H9 (cell line): ENCODE results near the gene BIVM. TPM values are rescaled to one million over a fixed set of nuclear protein-coding genes. Genes with fewer than 3 reads are reported as not detected.

Experiments used
- DNase-seq: peaks from one replicate; pipeline ENCODE4 v3.0.0-alpha.2; 2017
- H2AFZ ChIP-seq: one replicate; pipeline ENCODE4 v1.6.1; 2013; ENCODE audit warnings: mild to moderate bottlenecking, low read length, control low read depth, moderate library complexity
- H2AK5ac ChIP-seq: 2 replicates; pipeline ENCODE4 v1.6.1; 2013; ENCODE audit warnings: low read length, control low read depth, mixed read lengths; ENCODE audit not compliant: insufficient read length
- H2BK120ac ChIP-seq: one replicate; pipeline ENCODE4 v1.6.1; 2013; ENCODE audit warnings: low read depth, mild to moderate bottlenecking, low read length, control low read depth, inconsistent platforms; ENCODE audit not compliant: poor library complexity, severe bottlenecking
- H2BK12ac ChIP-seq: 2 replicates; pipeline ENCODE4 v1.6.1; 2013; ENCODE audit warnings: low read length, control low read depth, mixed read lengths, low read depth; ENCODE audit not compliant: insufficient read length
- H2BK15ac ChIP-seq: 2 replicates; pipeline ENCODE4 v1.6.1; 2013; ENCODE audit warnings: low read depth, low read length, control low read depth
- H2BK20ac ChIP-seq: one replicate; pipeline ENCODE4 v1.6.1; 2013; ENCODE audit warnings: low read depth, mild to moderate bottlenecking, low read length, control low read depth, inconsistent platforms; ENCODE audit not compliant: poor library complexity, severe bottlenecking
- H2BK5ac ChIP-seq: 2 replicates; pipeline ENCODE4 v1.6.1; 2013; ENCODE audit warnings: low read length, control low read depth, mixed read lengths; ENCODE audit not compliant: insufficient read length
- H3K14ac ChIP-seq: 2 replicates; pipeline ENCODE4 v1.6.1; 2013; ENCODE audit warnings: low read length, control low read depth; ENCODE audit not compliant: insufficient read depth
- H3K18ac ChIP-seq: 2 replicates; pipeline ENCODE4 v1.6.1; 2013; ENCODE audit warnings: low read depth, mild to moderate bottlenecking, mixed read lengths, low read length, control low read depth; ENCODE audit not compliant: insufficient read length
- H3K23ac ChIP-seq: 2 replicates; pipeline ENCODE4 v1.6.1; 2013; ENCODE audit warnings: low read length, control low read depth, mixed read lengths, low read depth; ENCODE audit not compliant: insufficient read length
- H3K23me2 ChIP-seq: 2 replicates; pipeline ENCODE4 v1.6.1; 2013; ENCODE audit warnings: low read depth, mild to moderate bottlenecking, mixed read lengths, low read length, control low read depth; ENCODE audit not compliant: insufficient read length, poor library complexity, severe bottlenecking
- H3K27ac ChIP-seq: 2 replicates; pipeline ENCODE4 v1.5.1; 2013; ENCODE audit warnings: low read length, control low read depth, mixed read lengths, low read depth; ENCODE audit not compliant: insufficient read length
- H3K27me3 ChIP-seq: 2 replicates; pipeline ENCODE4 v1.6.1; 2013; ENCODE audit warnings: low read length, control low read depth, inconsistent platforms; ENCODE audit not compliant: insufficient read depth
- H3K4ac ChIP-seq: 2 replicates; pipeline ENCODE4 v1.6.1; 2013; ENCODE audit warnings: low read depth, mild to moderate bottlenecking, control low read depth, inconsistent platforms, low read length, moderate library complexity
- H3K4me1 ChIP-seq: 2 replicates; pipeline ENCODE4 v1.6.1; 2013; ENCODE audit warnings: low read length, control low read depth, inconsistent platforms; ENCODE audit not compliant: insufficient read depth
- H3K4me2 ChIP-seq: 2 replicates; pipeline ENCODE4 v1.6.1; 2013; ENCODE audit warnings: low read length, control low read depth, mixed read lengths; ENCODE audit not compliant: insufficient read length, insufficient read depth
- H3K56ac ChIP-seq: 2 replicates; pipeline ENCODE4 v1.6.1; 2013; ENCODE audit warnings: low read depth, mild to moderate bottlenecking, mixed read lengths, low read length, control low read depth; ENCODE audit not compliant: insufficient read length
- H3K79me1 ChIP-seq: 2 replicates; pipeline ENCODE4 v1.6.1; 2013; ENCODE audit warnings: low read depth, mild to moderate bottlenecking, moderate library complexity, low read length, control low read depth, inconsistent platforms; ENCODE audit not compliant: insufficient read depth, poor library complexity, severe bottlenecking
- H3K79me2 ChIP-seq: 2 replicates; pipeline ENCODE4 v1.6.1; 2013; ENCODE audit warnings: low read length, control low read depth, inconsistent platforms; ENCODE audit not compliant: insufficient read depth
- H3K9ac ChIP-seq: 2 replicates; pipeline ENCODE4 v1.6.1; 2013; ENCODE audit warnings: low read length, control low read depth, mixed read lengths; ENCODE audit not compliant: insufficient read length; ENCODE audit errors: extremely low read depth
- H3K9me3 ChIP-seq: one replicate; pipeline ENCODE4 v1.6.1; 2013; ENCODE audit warnings: low read depth, low read length, inconsistent platforms; ENCODE audit not compliant: control insufficient read depth
- H3T11ph ChIP-seq: one replicate; pipeline ENCODE4 v1.6.1; 2013; ENCODE audit warnings: mild to moderate bottlenecking, low read length, control low read depth, inconsistent platforms
- H4K20me1 ChIP-seq: one replicate; pipeline ENCODE4 v1.6.1; 2013; ENCODE audit not compliant: control insufficient read depth, insufficient read length, insufficient read depth
- H4K5ac ChIP-seq: 2 replicates; pipeline ENCODE4 v1.6.1; 2013; ENCODE audit warnings: low read depth, mild to moderate bottlenecking, mixed read lengths, low read length, control low read depth; ENCODE audit not compliant: insufficient read length
- H4K8ac ChIP-seq: replicated peaks from 2 replicates; pipeline ENCODE4 v1.6.1; 2013; ENCODE audit warnings: low read length, control low read depth, mixed read lengths, low read depth; ENCODE audit not compliant: insufficient read length
- H4K91ac ChIP-seq: 2 replicates; pipeline ENCODE4 v1.6.1; 2013; ENCODE audit warnings: low read depth, mild to moderate bottlenecking, moderate library complexity, mixed read lengths, low read length, control low read depth; ENCODE audit not compliant: insufficient read length
- H3K27ac Mint-ChIP-seq, 3 experiments: 2 replicates in 2 of 3; 3 replicates in 1 of 3; pipeline ENCODE4 v1.8.0; 2020 to 2021; ENCODE audit warnings: mixed read lengths in 3 of 3, mild to moderate bottlenecking in 1 of 3, moderate library complexity in 1 of 3
- H3K27me3 Mint-ChIP-seq: 2 replicates; pipeline ENCODE4 v1.8.0; 2021; ENCODE audit warnings: low read depth, mild to moderate bottlenecking, moderate library complexity, mixed read lengths
- H3K36me3 Mint-ChIP-seq, 3 experiments: 2 replicates in 2 of 3; 3 replicates in 1 of 3; pipeline ENCODE4 v1.8.0; 2020 to 2021; ENCODE audit warnings: low read depth in 3 of 3, mixed read lengths in 3 of 3; ENCODE audit not compliant: insufficient read depth in 1 of 3
- H3K4me1 Mint-ChIP-seq, 2 experiments: 2 replicates each; pipeline ENCODE4 v1.8.0; 2020; ENCODE audit warnings: mixed read lengths in 2 of 2
- H3K4me3 Mint-ChIP-seq, 2 experiments: 2 replicates in 1 of 2; 3 replicates in 1 of 2; pipeline ENCODE4 v1.8.0; 2020 to 2021; ENCODE audit warnings: mild to moderate bottlenecking in 2 of 2, mixed read lengths in 2 of 2, moderate library complexity in 1 of 2
- H3K9me3 Mint-ChIP-seq, 2 experiments: 2 replicates in 1 of 2; 3 replicates in 1 of 2; pipeline ENCODE4 v1.8.0; 2020; ENCODE audit warnings: mild to moderate bottlenecking in 2 of 2, mixed read lengths in 2 of 2, moderate library complexity in 1 of 2
- WGBS: extraction: QIAGEN DNeasy Blood & Tissue Kit; methylation state at CpG from one replicate; pipeline ENCODE4 v1.1.7; 2013; ENCODE audit warnings: missing lambda C conversion rate, low lambda C conversion rate, mixed read lengths; ENCODE audit not compliant: insufficient read length; ENCODE audit errors: extremely low coverage; 5-methylcytosine and 5-hydroxymethylcytosine counted together
- total RNA-seq: library from RNA; stranded (reverse); gene quantifications from 2 replicates; pipeline ENCODE4 v1.2.1, GENCODE V29; 2021
- TF ChIP-seq, protein P1 (sequence below): fragments of 200-600 bp; sonication (generic); conservative IDR thresholded peaks from 3 replicates; pipeline ENCODE4 v1.8.0; 2021; ENCODE audit warnings: antibody characterized with exemption, mild to moderate bottlenecking

Gene BIVM
- total RNA-seq, 1 experiment from 2014 or later: 9.0 TPM

GRCh38 chr13:102856557-102856956, 57.6 kb downstream of the BIVM start:
- Mint-ChIP-seq H3K4me3 (no peak overlapping the region), H3K27me3 (no peaks in the 10 kb centered on the region), H3K9me3 (no peaks in the 10 kb centered on the region), H3K4me1 (no peaks in the 10 kb centered on the region), H3K36me3 (peaks cover 0 to 37% (median 31%) of the 10 kb centered on the region in 3 experiments; a peak in 6 of 7 replicates), H3K27ac (no peak overlapping the region)
- H3K4ac ChIP-seq: no peak overlapping the region
- no peak overlapping the region for H3K27ac ChIP-seq
- no peaks in the 10 kb centered on the region for H3K4me1 ChIP-seq
- no CpG with 5 or more reads among the region's 6 CpGs for WGBS
- no peak overlapping the region for H4K8ac ChIP-seq
- H4K20me1 ChIP-seq: no peaks in the 10 kb centered on the region
- H3K27me3 ChIP-seq: no peaks in the 10 kb centered on the region
- no peak overlapping the region for H2BK12ac ChIP-seq
- no peak overlapping the region for H2AK5ac ChIP-seq
- no peak overlapping the region for H3K4me2 ChIP-seq
- H3K23me2 ChIP-seq: no peaks in the 10 kb centered on the region
- no peak overlapping the region for H4K5ac ChIP-seq
- no peak overlapping the region for H2BK120ac ChIP-seq
- no peak overlapping the region for H4K91ac ChIP-seq
- H3K23ac ChIP-seq: no peak overlapping the region
- H3K79me2 ChIP-seq: no peaks in the 10 kb centered on the region
- no peak overlapping the region for H3K14ac ChIP-seq
- H3T11ph ChIP-seq: no peak overlapping the region
- H3K18ac ChIP-seq: no peak overlapping the region
- H2AFZ ChIP-seq: no peak overlapping the region
- no peak overlapping the region for H3K9ac ChIP-seq
- TF ChIP-seq, protein P1, sequence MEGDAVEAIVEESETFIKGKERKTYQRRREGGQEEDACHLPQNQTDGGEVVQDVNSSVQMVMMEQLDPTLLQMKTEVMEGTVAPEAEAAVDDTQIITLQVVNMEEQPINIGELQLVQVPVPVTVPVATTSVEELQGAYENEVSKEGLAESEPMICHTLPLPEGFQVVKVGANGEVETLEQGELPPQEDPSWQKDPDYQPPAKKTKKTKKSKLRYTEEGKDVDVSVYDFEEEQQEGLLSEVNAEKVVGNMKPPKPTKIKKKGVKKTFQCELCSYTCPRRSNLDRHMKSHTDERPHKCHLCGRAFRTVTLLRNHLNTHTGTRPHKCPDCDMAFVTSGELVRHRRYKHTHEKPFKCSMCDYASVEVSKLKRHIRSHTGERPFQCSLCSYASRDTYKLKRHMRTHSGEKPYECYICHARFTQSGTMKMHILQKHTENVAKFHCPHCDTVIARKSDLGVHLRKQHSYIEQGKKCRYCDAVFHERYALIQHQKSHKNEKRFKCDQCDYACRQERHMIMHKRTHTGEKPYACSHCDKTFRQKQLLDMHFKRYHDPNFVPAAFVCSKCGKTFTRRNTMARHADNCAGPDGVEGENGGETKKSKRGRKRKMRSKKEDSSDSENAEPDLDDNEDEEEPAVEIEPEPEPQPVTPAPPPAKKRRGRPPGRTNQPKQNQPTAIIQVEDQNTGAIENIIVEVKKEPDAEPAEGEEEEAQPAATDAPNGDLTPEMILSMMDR: no peak
- no peaks in the 10 kb centered on the region for H3K79me1 ChIP-seq
- DNase-seq: no peak
- H3K56ac ChIP-seq: no peak overlapping the region
- H2BK5ac ChIP-seq: no peak overlapping the region
- H3K9me3 ChIP-seq: no peaks in the 10 kb centered on the region
- H2BK15ac ChIP-seq: no peak overlapping the region
- no peak overlapping the region for H2BK20ac ChIP-seq
